C4-2B (cell line): ENCODE results near the gene HS3ST3A1.

Experiments used
- CTCF ChIP-seq: fragments of 450-650 bp; conservative IDR thresholded peaks from 2 replicates; pipeline ENCODE4 v1.5.1; 2017; ENCODE audit warnings: mild to moderate bottlenecking
- ZFX ChIP-seq: fragments of 450-650 bp; IDR thresholded peaks from 2 replicates; pipeline ENCODE4 v1.6.1; 2017

GRCh38 chr17:13575922-13576419 lies 25.8 kb downstream of the HS3ST3A1 start:
- TF ChIP-seq CTCF (no peak), ZFX (no peak)
